Smooth muscle cell (in vitro differentiated cells): ENCODE data around the gene DDX59. TPM values are rescaled to one million over a fixed set of nuclear protein-coding genes. Genes with fewer than 3 reads are reported as not detected.
"Not testable (repeated sequence)": the region's sequence is repeated elsewhere in the genome, so short reads cannot be mapped to it uniquely, and the experiment has no call there.

ENCODE experiments used
- DNase-seq: peaks from one replicate; lab custom pipeline; 2025; ENCODE audit not compliant: unreplicated experiment; lab: John Stamatoyannopoulos, UW
- H2AFZ ChIP-seq: fragments of 200-600 bp; sonication (generic); 2 replicates; pipeline ENCODE4 v1.6.0; 2016; ENCODE audit warnings: antibody characterized with exemption, low read depth, mild to moderate bottlenecking
- H3F3A ChIP-seq: fragments of 200-600 bp; sonication (generic); 2 replicates; pipeline ENCODE4 v1.6.0; 2017; ENCODE audit warnings: antibody characterized with exemption, low read depth
- H3K27ac ChIP-seq: fragments of 200-600 bp; sonication (generic); 2 replicates; pipeline ENCODE4 v1.5.1; 2016; ENCODE audit warnings: low read depth, mild to moderate bottlenecking
- H3K27me3 ChIP-seq: fragments of 200-600 bp; sonication (generic); 2 replicates; pipeline ENCODE4 v1.6.1; 2016; ENCODE audit warnings: low read depth, mild to moderate bottlenecking
- H3K36me3 ChIP-seq: fragments of 200-600 bp; sonication (generic); 2 replicates; pipeline ENCODE4 v1.5.1; 2016; ENCODE audit warnings: low read depth
- H3K4me1 ChIP-seq: fragments of 200-600 bp; sonication (generic); 2 replicates; pipeline ENCODE4 v1.5.1; 2016; ENCODE audit warnings: low read depth
- H3K4me2 ChIP-seq: fragments of 200-600 bp; sonication (generic); 2 replicates; pipeline ENCODE4 v1.6.0; 2016; ENCODE audit warnings: mild to moderate bottlenecking
- H3K4me3 ChIP-seq: fragments of 200-600 bp; sonication (generic); 2 replicates; pipeline ENCODE4 v1.5.1; 2016; ENCODE audit warnings: mild to moderate bottlenecking
- H3K79me2 ChIP-seq: fragments of 200-600 bp; sonication (generic); 2 replicates; pipeline ENCODE4 v1.6.0; 2016; ENCODE audit warnings: low read depth, mild to moderate bottlenecking
- H3K9ac ChIP-seq: fragments of 200-600 bp; sonication (generic); 2 replicates; pipeline ENCODE4 v1.6.0; 2016; ENCODE audit warnings: low read depth
- H3K9me3 ChIP-seq: fragments of 200-600 bp; sonication (generic); replicated peaks from 2 replicates; pipeline ENCODE4 v1.5.1; 2016; ENCODE audit warnings: low read depth
- H4K20me1 ChIP-seq: fragments of 200-600 bp; sonication (generic); 2 replicates; pipeline ENCODE4 v1.6.0; 2016; ENCODE audit warnings: low read depth
- WGBS: methylation state at CpG from one replicate; pipeline ENCODE4 v1.1.7; 2016; ENCODE audit warnings: low lambda C conversion rate; 5-methylcytosine and 5-hydroxymethylcytosine counted together
- polyA plus RNA-seq: library from polyadenylated mRNA; unstranded; fragments of >200 nt; fragmentation: Nextera tagmentation; extraction: Ambion mirVana; gene quantifications from 2 replicates; pipeline ENCODE4 v1.2.1, GENCODE V29; 2016
- total RNA-seq: library from RNA; depleted of rRNA; stranded (reverse); fragments of >200 nt; gene quantifications from 2 replicates; pipeline ENCODE4 v1.2.3, GENCODE V29; 2014
- TF ChIP-seq, protein P1 (sequence below): fragments of 200-600 bp; sonication (generic); IDR thresholded peaks from 2 replicates; pipeline ENCODE4 v1.5.1; 2017; ENCODE audit warnings: borderline replicate concordance, mild to moderate bottlenecking, antibody characterized with exemption; ENCODE audit not compliant: insufficient read depth, poor library complexity, severe bottlenecking

DDX59 gene
- total and polyA plus RNA-seq, 2 experiments from 2014 or later = 7.7 to 22.5 TPM

DNA sequence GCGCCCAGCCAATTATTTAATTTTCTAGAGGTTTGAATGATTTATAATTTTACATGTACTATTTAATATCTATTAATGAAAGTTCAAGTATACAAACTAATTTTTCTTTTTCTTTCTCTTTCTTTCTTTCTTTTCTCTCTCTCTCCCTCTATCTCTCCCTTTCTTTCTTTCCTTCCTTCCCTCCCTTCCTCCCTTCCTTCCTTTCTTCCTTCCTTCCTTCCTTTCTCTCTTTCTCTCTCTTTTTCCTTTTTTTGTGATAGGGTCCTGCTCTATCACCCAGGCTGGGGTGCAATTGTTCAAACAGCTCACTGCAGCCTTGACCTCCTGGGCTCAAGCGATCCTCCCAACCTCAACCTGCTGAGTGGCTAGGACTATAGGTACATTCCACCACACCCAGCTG lies 33.0 kb downstream of the DDX59 start:
- H3K4me1 ChIP-seq = no peaks in the 10 kb centered on the region
- H3K9ac ChIP-seq = no peak overlapping the region
- TF ChIP-seq, protein P1, sequence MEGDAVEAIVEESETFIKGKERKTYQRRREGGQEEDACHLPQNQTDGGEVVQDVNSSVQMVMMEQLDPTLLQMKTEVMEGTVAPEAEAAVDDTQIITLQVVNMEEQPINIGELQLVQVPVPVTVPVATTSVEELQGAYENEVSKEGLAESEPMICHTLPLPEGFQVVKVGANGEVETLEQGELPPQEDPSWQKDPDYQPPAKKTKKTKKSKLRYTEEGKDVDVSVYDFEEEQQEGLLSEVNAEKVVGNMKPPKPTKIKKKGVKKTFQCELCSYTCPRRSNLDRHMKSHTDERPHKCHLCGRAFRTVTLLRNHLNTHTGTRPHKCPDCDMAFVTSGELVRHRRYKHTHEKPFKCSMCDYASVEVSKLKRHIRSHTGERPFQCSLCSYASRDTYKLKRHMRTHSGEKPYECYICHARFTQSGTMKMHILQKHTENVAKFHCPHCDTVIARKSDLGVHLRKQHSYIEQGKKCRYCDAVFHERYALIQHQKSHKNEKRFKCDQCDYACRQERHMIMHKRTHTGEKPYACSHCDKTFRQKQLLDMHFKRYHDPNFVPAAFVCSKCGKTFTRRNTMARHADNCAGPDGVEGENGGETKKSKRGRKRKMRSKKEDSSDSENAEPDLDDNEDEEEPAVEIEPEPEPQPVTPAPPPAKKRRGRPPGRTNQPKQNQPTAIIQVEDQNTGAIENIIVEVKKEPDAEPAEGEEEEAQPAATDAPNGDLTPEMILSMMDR = no peak
- H3K36me3 ChIP-seq = no peaks in the 10 kb centered on the region
- peaks cover 3% of the 10 kb centered on the region for H3F3A ChIP-seq
- no peak overlapping the region for H3K4me2 ChIP-seq
- no peak overlapping the region for H3K27ac ChIP-seq
- no peaks in the 10 kb centered on the region for H3K9me3 ChIP-seq
- no peaks in the 10 kb centered on the region for H3K79me2 ChIP-seq
- H3K27me3 ChIP-seq = no peaks in the 10 kb centered on the region
- H4K20me1 ChIP-seq = no peaks in the 10 kb centered on the region
- no peak overlapping the region for H2AFZ ChIP-seq
- H3K4me3 ChIP-seq = no peak overlapping the region
- 97% methylated on average over 2 of the region's 2 CpGs for WGBS
- DNase-seq = no peak

DNA sequence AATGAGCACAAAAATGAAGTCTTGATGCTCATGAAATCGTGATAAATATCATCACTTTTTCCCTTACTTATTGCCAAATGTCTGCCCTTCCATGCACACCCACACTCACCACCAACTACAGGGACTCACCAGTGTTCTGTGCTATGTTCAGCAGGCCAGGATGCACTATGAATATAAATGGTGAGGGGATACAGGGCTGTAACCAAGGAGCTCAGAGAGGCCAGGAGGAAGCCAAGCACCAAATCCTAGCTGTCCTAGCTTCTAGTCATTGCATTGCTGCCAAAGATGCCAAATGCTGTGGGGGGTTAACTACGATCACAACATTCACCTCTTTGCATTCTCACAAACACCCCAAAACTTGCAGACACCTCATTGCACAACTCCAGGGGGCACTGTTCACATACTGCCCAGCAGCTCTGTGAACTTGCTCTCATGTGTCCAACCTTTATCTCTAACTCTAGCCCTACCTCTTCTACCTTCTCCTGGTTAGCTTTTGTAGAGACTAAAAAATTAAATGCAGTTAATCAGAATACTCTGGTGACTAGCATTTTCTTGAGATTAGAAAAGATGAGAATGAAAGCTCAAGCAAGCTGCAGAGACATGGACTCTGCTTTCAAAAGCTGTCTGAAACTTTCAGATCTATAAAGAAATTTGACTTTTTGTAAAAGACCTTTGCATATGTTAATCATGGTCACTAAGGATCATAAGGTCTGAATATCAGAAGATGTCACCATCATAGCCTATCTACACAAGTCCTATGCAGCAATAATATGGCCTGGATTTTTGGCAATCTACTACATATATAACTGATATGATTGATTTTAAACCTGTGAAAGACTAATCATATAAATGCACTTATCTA lies 35.2 kb downstream of the DDX59 start:
- Histone ChIP-seq H3F3A (no peaks in the 10 kb centered on the region), H3K9ac (no peak overlapping the region), H3K27me3 (no peaks in the 10 kb centered on the region), H3K4me2 (no peak overlapping the region), H3K36me3 (no peaks in the 10 kb centered on the region), H3K4me1 (no peaks in the 10 kb centered on the region), H2AFZ (no peak overlapping the region), H3K9me3 (no peaks in the 10 kb centered on the region), H4K20me1 (no peaks in the 10 kb centered on the region), H3K79me2 (no peaks in the 10 kb centered on the region), H3K27ac (no peak overlapping the region), H3K4me3 (no peak overlapping the region)
- TF ChIP-seq, protein P1 = no peak
- 52% methylated on average over 2 of the region's 2 CpGs for WGBS
- no peak for DNase-seq

DNA sequence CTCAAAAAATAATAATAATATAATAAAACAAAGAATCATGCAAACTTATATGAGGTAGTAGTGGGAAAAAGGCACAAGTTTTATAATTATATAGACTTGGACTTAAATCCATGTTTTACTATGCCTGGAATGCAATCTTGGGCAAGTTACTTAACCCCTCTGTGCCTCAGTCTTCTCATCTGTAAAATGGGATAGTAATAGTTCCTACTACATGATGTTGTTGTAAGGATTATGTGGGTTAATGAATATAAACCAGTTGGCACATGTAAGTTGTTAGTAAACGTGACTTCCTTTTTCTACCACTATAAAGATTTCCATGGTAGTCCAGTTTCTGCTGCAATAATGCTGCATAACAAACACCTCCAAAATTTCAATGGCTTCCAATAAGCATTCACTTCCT lies 38.3 kb downstream of the DDX59 start:
- H3F3A ChIP-seq = no peaks in the 10 kb centered on the region
- H3K4me2 ChIP-seq = no peak overlapping the region
- H3K27me3 ChIP-seq = no peaks in the 10 kb centered on the region
- TF ChIP-seq, protein P1 = no peak
- no peak overlapping the region for H3K27ac ChIP-seq
- 100% methylated on average over 1 of the region's 1 CpG for whole genome bisulfite sequencing
- H3K9ac ChIP-seq = no peak overlapping the region
- no peak for DNase-seq
- no peak overlapping the region for H3K4me3 ChIP-seq
- H4K20me1 ChIP-seq = no peaks in the 10 kb centered on the region
- H3K9me3 ChIP-seq = no peaks in the 10 kb centered on the region
- H3K36me3 ChIP-seq = no peaks in the 10 kb centered on the region
- H2AFZ ChIP-seq = no peak overlapping the region
- H3K4me1 ChIP-seq = no peaks in the 10 kb centered on the region
- no peaks in the 10 kb centered on the region for H3K79me2 ChIP-seq

DNA sequence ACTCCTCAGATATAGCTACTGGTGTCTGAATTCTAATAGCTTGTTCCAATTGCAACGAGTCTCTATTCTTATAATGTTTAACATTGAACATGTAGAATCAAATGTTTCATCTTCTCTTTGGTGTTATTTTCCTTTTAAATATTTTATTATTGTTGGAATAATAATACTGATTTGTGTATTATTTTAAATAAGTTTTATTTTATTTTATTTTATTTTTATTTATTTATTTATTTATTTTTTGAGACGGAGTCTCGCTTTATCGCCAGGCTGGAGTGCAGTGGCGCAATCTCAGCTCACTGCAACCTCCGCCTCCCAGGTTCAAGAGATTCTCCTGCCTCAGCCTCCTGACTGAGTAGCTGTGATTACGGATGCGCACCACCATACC lies 39.2 kb downstream of the DDX59 start:
- not testable (repeated sequence) for H4K20me1 ChIP-seq, H3K9ac ChIP-seq, H3F3A ChIP-seq, H3K9me3 ChIP-seq, H3K4me1 ChIP-seq, H3K27me3 ChIP-seq, H2AFZ ChIP-seq, H3K36me3 ChIP-seq, DNase-seq, H3K79me2 ChIP-seq, H3K4me3 ChIP-seq, H3K4me2 ChIP-seq
- WGBS = 98% methylated on average over 8 of the region's 8 CpGs
- H3K27ac ChIP-seq = peak overlapping the region; percentile 7
